Astrocyte (in vitro differentiated cells and primary cell): ENCODE results near the gene KCNQ1. TPM values are rescaled to one million over a fixed set of nuclear protein-coding genes. Genes with fewer than 3 reads are reported as not detected.

Experiments used
- DNase-seq: peaks from one replicate; pipeline ENCODE4 v3.0.0-alpha.2; 2010; ENCODE audit warnings: low read depth
- FAIRE-seq: peaks from 2 replicates; lab custom pipeline; 2011; peaks lifted over from hg19 to GRCh38; lab: Jason Lieb, UNC
- H2AFZ ChIP-seq: 2 replicates; pipeline ENCODE4 v1.6.0; 2012; ENCODE audit warnings: low read depth, low read length, inconsistent platforms
- H3K27ac ChIP-seq: 2 replicates; pipeline ENCODE4 v1.5.1; 2011; ENCODE audit warnings: low read depth, low read length, inconsistent platforms
- H3K27me3 ChIP-seq: 2 replicates; pipeline ENCODE4 v1.6.0; 2011; ENCODE audit warnings: low read length, inconsistent platforms; ENCODE audit not compliant: insufficient read depth
- H3K36me3 ChIP-seq: 2 replicates; pipeline ENCODE4 v1.5.1; 2011; ENCODE audit warnings: low read length, inconsistent platforms; ENCODE audit not compliant: insufficient read depth
- H3K4me1 ChIP-seq: 2 replicates; pipeline ENCODE4 v1.5.1; 2011; ENCODE audit warnings: low read length, inconsistent platforms; ENCODE audit not compliant: insufficient read depth
- H3K4me2 ChIP-seq: 2 replicates; pipeline ENCODE4 v1.6.0; 2012; ENCODE audit warnings: low read length, inconsistent platforms
- H3K4me3 ChIP-seq: 2 replicates; pipeline ENCODE4 v1.5.1; 2011; ENCODE audit warnings: low read depth, mild to moderate bottlenecking, low read length, inconsistent platforms; ENCODE audit not compliant: insufficient read depth
- H3K79me2 ChIP-seq: 2 replicates; pipeline ENCODE4 v1.6.0; 2012; ENCODE audit warnings: mild to moderate bottlenecking, low read length, inconsistent platforms; ENCODE audit not compliant: insufficient read depth
- H3K9ac ChIP-seq: 2 replicates; pipeline ENCODE4 v1.6.0; 2012; ENCODE audit warnings: mild to moderate bottlenecking, low read length, inconsistent platforms
- H3K9me3 ChIP-seq: 2 replicates; pipeline ENCODE4 v1.5.1; 2012; ENCODE audit warnings: low read depth, mild to moderate bottlenecking, low read length, inconsistent platforms; ENCODE audit not compliant: insufficient read depth
- H4K20me1 ChIP-seq: 2 replicates; pipeline ENCODE4 v1.6.0; 2012; ENCODE audit warnings: low read length, inconsistent platforms; ENCODE audit not compliant: insufficient read depth
- H3K27ac Mint-ChIP-seq: one replicate; pipeline ENCODE4 v1.8.0; 2021; ENCODE audit warnings: mild to moderate bottlenecking, mixed read lengths; ENCODE audit not compliant: unreplicated experiment
- H3K27me3 Mint-ChIP-seq: one replicate; pipeline ENCODE4 v1.8.0; 2021; ENCODE audit warnings: low read depth, mixed read lengths; ENCODE audit not compliant: unreplicated experiment
- H3K36me3 Mint-ChIP-seq: one replicate; pipeline ENCODE4 v1.8.0; 2021; ENCODE audit warnings: low read depth, mixed read lengths; ENCODE audit not compliant: unreplicated experiment
- H3K4me1 Mint-ChIP-seq: one replicate; pipeline ENCODE4 v1.8.0; 2021; ENCODE audit warnings: low read depth, mixed read lengths; ENCODE audit not compliant: unreplicated experiment
- H3K4me3 Mint-ChIP-seq: one replicate; pipeline ENCODE4 v1.8.0; 2021; ENCODE audit warnings: mild to moderate bottlenecking, moderate library complexity, mixed read lengths; ENCODE audit not compliant: unreplicated experiment
- H3K9me3 Mint-ChIP-seq: one replicate; pipeline ENCODE4 v1.8.0; 2021; ENCODE audit warnings: mild to moderate bottlenecking, mixed read lengths; ENCODE audit not compliant: unreplicated experiment
- CTCF ChIP-seq: IDR thresholded peaks from 2 replicates; pipeline ENCODE4 v1.5.1; 2011; ENCODE audit warnings: low read depth, mild to moderate bottlenecking, inconsistent platforms, low read length, moderate library complexity; ENCODE audit not compliant: insufficient read depth
- EZH2 ChIP-seq: IDR thresholded peaks from 2 replicates; pipeline ENCODE4 v1.6.1; 2012; ENCODE audit warnings: mild to moderate bottlenecking, low read length, inconsistent platforms; ENCODE audit not compliant: insufficient read depth
- total RNA-seq: library from RNA; stranded (reverse); gene quantifications from 2 replicates; pipeline ENCODE4 v1.2.1, GENCODE V29; 2021

Gene KCNQ1
- total RNA-seq, 1 donor from 2014 or later, result not detected

DNA sequence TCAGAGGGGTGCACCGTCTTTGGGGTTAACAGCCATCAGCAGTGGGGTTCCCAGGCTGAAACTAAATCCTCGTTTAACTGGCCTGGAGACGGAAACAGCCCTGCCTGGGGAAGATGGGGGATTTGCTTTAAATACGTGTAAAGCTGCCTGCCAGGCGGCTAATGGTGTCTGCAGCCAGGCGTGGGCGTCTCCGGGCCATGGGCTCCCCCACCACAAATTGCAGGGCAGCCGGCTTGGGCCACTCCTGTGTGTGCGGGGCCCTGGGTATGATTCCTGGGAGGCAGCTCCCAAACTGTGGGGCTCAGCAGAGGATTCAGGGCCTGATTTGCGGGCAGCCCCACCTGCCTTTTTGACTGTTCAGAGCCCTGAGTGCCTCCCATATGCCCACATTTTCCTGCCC is 110.5 kb downstream of the KCNQ1 start:
- no peaks in the 10 kb centered on the region for H3K36me3 Mint-ChIP-seq
- H3K9me3 Mint-ChIP-seq, result peaks cover 14% of the 10 kb centered on the region
- H4K20me1 ChIP-seq, result no peaks in the 10 kb centered on the region
- H3K79me2 ChIP-seq, result no peaks in the 10 kb centered on the region
- H3K4me2 ChIP-seq, result no peak overlapping the region
- H3K27ac Mint-ChIP-seq, result no peak overlapping the region
- H3K27me3 Mint-ChIP-seq, result peaks cover 64% of the 10 kb centered on the region
- H3K27me3 ChIP-seq, result peaks cover 11% of the 10 kb centered on the region
- no peak for TF ChIP-seq EZH2
- TF ChIP-seq CTCF, result no peak
- no peak overlapping the region for H3K9ac ChIP-seq
- no peak for DNase-seq
- H3K4me1 ChIP-seq, result no peaks in the 10 kb centered on the region
- FAIRE-seq, result no peak
- H3K4me3 Mint-ChIP-seq, result no peak overlapping the region
- no peak overlapping the region for H2AFZ ChIP-seq
- peaks cover under 1% of the 10 kb centered on the region for H3K9me3 ChIP-seq
- no peaks in the 10 kb centered on the region for H3K36me3 ChIP-seq
- no peak overlapping the region for H3K4me3 ChIP-seq
- no peak overlapping the region for H3K27ac ChIP-seq
- H3K4me1 Mint-ChIP-seq, result no peaks in the 10 kb centered on the region

GRCh38 chr11:2555891-2556290 is 111.1 kb downstream of the KCNQ1 start:
- no peak overlapping the region for H2AFZ ChIP-seq
- Mint-ChIP-seq H3K36me3 (no peaks in the 10 kb centered on the region), H3K9me3 (peaks cover 14% of the 10 kb centered on the region), H3K27ac (no peak overlapping the region), H3K27me3 (peaks cover 61% of the 10 kb centered on the region), H3K4me1 (no peaks in the 10 kb centered on the region), H3K4me3 (no peak overlapping the region)
- H3K4me2 ChIP-seq, result no peak overlapping the region
- no peak overlapping the region for H3K27ac ChIP-seq
- TF ChIP-seq CTCF (no peak), EZH2 (no peak)
- H3K4me1 ChIP-seq, result no peaks in the 10 kb centered on the region
- H3K4me3 ChIP-seq, result no peak overlapping the region
- H3K9me3 ChIP-seq, result no peaks in the 10 kb centered on the region
- no peaks in the 10 kb centered on the region for H4K20me1 ChIP-seq
- no peak for DNase-seq
- FAIRE-seq, result no peak
- H3K9ac ChIP-seq, result no peak overlapping the region
- no peaks in the 10 kb centered on the region for H3K79me2 ChIP-seq
- H3K36me3 ChIP-seq, result no peaks in the 10 kb centered on the region
- peaks cover 11% of the 10 kb centered on the region for H3K27me3 ChIP-seq

- Histone ChIP-seq H3K9me3 (no peaks in the 10 kb centered on the region), H3K4me3 (no peak overlapping the region), H3K27ac (no peak overlapping the region), H4K20me1 (no peaks in the 10 kb centered on the region), H2AFZ (no peak overlapping the region), H3K79me2 (no peaks in the 10 kb centered on the region), H3K36me3 (no peaks in the 10 kb centered on the region), H3K4me2 (no peak overlapping the region), H3K4me1 (no peaks in the 10 kb centered on the region), H3K27me3 (peaks cover under 1% of the 10 kb centered on the region), H3K9ac (no peak overlapping the region)
- H3K27me3 Mint-ChIP-seq, result peaks cover 49% of the 10 kb centered on the region
- DNase-seq (no peak), FAIRE-seq (no peak)
- H3K4me3 Mint-ChIP-seq, result no peak overlapping the region
- no peak overlapping the region for H3K27ac Mint-ChIP-seq
- peaks cover 7% of the 10 kb centered on the region for H3K9me3 Mint-ChIP-seq
- no peak for TF ChIP-seq EZH2
- no peak for TF ChIP-seq CTCF
- no peaks in the 10 kb centered on the region for H3K4me1 Mint-ChIP-seq
- H3K36me3 Mint-ChIP-seq, result no peaks in the 10 kb centered on the region
Observed at GRCh38 chr11:2557381-2557780, 112.6 kb downstream of the KCNQ1 start.
